Transverse colon (tissue), 4 donors: ENCODE measurements around the gene IL17C.

Experiments
- CTCF ChIP-seq, 5 experiments: fragments of 200-600 bp in 3 of 5; fragments of 450-650 bp in 2 of 5; sonication (generic) in 3 of 5; IDR thresholded peaks; 1 replicate in 2 of 5; 2 replicates in 3 of 5; pipeline ENCODE4 v1.5.1; 2016 to 2017; ENCODE audit warnings: antibody characterized with exemption in 5 of 5, inconsistent platforms in 3 of 5, mild to moderate bottlenecking in 2 of 5, moderate library complexity in 1 of 5
- EP300 ChIP-seq: sonication (generic); formaldehyde crosslinking; IDR thresholded peaks from one replicate; pipeline ENCODE4 v1.6.1; 2017; ENCODE audit warnings: antibody characterized with exemption, low read depth
- POLR2A ChIP-seq: fragments of 450-650 bp; IDR thresholded peaks from one replicate; pipeline ENCODE4 v1.6.1; 2016; ENCODE audit warnings: antibody characterized with exemption, mild to moderate bottlenecking, moderate library complexity
- POLR2AphosphoS5 ChIP-seq, 3 donors: sonication (generic); formaldehyde crosslinking; IDR thresholded peaks; one replicate each; pipeline ENCODE4 v1.6.1; 2016; ENCODE audit warnings: antibody characterized with exemption in 3 of 3

DNA sequence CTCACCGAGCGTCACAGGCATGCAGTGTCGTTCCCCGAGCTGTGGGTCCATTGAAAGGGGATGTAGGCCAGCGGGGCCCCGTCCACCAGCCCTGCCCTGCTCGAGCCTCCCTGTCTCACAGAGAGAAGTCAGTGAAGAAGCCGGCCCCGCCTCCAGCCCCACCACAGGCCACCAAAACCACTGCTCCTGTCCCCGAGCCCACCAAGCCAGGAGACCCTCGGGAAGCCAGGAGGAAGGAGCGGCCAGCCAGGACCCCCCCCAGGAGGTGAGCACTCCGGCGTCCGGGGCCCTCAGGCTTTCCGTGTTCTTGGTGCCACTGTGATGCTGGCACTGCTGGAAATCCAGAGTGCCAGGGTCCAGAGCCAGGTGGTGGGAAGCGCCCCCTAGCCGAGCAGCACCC, 13.9 kb upstream of the IL17C start:
- TF ChIP-seq POLR2A = no peak
- TF ChIP-seq CTCF (IDR thresholded peaks at IDR 0.05) = no peak
- no peak for TF ChIP-seq POLR2AphosphoS5 (IDR thresholded peaks at IDR 0.05)
- TF ChIP-seq EP300 = no peak
